Fibroblast of lung (primary cell): ENCODE results near the gene MMRN2. TPM values are rescaled to one million over a fixed set of nuclear protein-coding genes. Genes with fewer than 3 reads are reported as not detected.
"Not testable (repeated sequence)": the region's sequence is repeated elsewhere in the genome, so short reads cannot be mapped to it uniquely, and the experiment has no call there.

Experiments used
- DNase-seq, 2 donors: peaks; one replicate each; pipeline versions ENCODE4 v3.0.0 to v3.0.0-alpha.2; 2010; ENCODE audit warnings: low read depth in 2 of 2
- H2AFZ ChIP-seq: 2 replicates; pipeline ENCODE4 v1.5.1; 2012; ENCODE audit warnings: low read length, control low read depth, inconsistent platforms
- H3K27ac ChIP-seq: 2 replicates; pipeline ENCODE4 v1.5.1; 2011; ENCODE audit warnings: low read length, control low read depth; ENCODE audit not compliant: insufficient read depth
- H3K27me3 ChIP-seq: 2 replicates; pipeline ENCODE4 v1.5.1; 2011; ENCODE audit warnings: mild to moderate bottlenecking, low read length; ENCODE audit not compliant: control insufficient read depth, insufficient read depth
- H3K36me3 ChIP-seq: 2 replicates; pipeline ENCODE4 v1.5.1; 2011; ENCODE audit warnings: low read length; ENCODE audit not compliant: control insufficient read depth, insufficient read depth
- H3K4me1 ChIP-seq: 2 replicates; pipeline ENCODE4 v1.5.1; 2011; ENCODE audit warnings: low read length; ENCODE audit not compliant: control insufficient read depth, insufficient read depth; ENCODE audit errors: extremely low read depth
- H3K4me2 ChIP-seq: 2 replicates; pipeline ENCODE4 v1.5.1; 2011; ENCODE audit warnings: low read length, control low read depth; ENCODE audit not compliant: insufficient read depth; ENCODE audit errors: extremely low read depth
- H3K4me3 ChIP-seq, 4 experiments: fragments of 200-600 bp in 1 of 4; sonication (generic) in 1 of 4; replicated peaks in 1 of 4; 2 replicates each; pipeline ENCODE4 v1.5.1; 2011 to 2016; ENCODE audit warnings: low read length in 4 of 4, low read depth in 3 of 4, mild to moderate bottlenecking in 3 of 4, control low read depth in 2 of 4, inconsistent platforms in 1 of 4, mixed read lengths in 1 of 4; ENCODE audit not compliant: insufficient read depth in 1 of 4; ENCODE audit errors: control extremely low read depth in 1 of 4
- H3K79me2 ChIP-seq: 2 replicates; pipeline ENCODE4 v1.5.1; 2012; ENCODE audit warnings: mild to moderate bottlenecking, low read length, inconsistent platforms; ENCODE audit not compliant: control insufficient read depth, insufficient read depth
- H3K9ac ChIP-seq: 2 replicates; pipeline ENCODE4 v1.5.1; 2011; ENCODE audit warnings: mild to moderate bottlenecking, low read length, control low read depth; ENCODE audit not compliant: insufficient read depth
- H3K9me3 ChIP-seq: 2 replicates; pipeline ENCODE4 v1.5.1; 2012; ENCODE audit warnings: low read depth, low read length; ENCODE audit not compliant: control insufficient read depth, insufficient read depth
- H4K20me1 ChIP-seq: 2 replicates; pipeline ENCODE4 v1.5.1; 2011; ENCODE audit warnings: low read length; ENCODE audit not compliant: control insufficient read depth, insufficient read depth; ENCODE audit errors: extremely low read depth
- CTCF ChIP-seq, 2 donors: IDR thresholded peaks in 1 of 2; conservative IDR thresholded peaks in 1 of 2; 1 replicate in 1 of 2; 2 replicates in 1 of 2; pipeline ENCODE4 v1.5.1; 2011 to 2012; ENCODE audit warnings: low read length in 2 of 2, control low read depth in 1 of 2, inconsistent platforms in 1 of 2, low read depth in 1 of 2, mild to moderate bottlenecking in 1 of 2
- EZH2 ChIP-seq: IDR thresholded peaks from 2 replicates; pipeline ENCODE4 v1.5.1; 2012; ENCODE audit warnings: low read length, control low read depth, mild to moderate bottlenecking; ENCODE audit errors: missing control alignments
- polyA plus RNA-seq, 2 donors: library from polyadenylated mRNA; depleted of rRNA in 1 of 2; stranded (reverse) in 1 of 2; unstranded in 1 of 2; fragments of >200 nt; gene quantifications; 2 replicates each; pipeline ENCODE4 v1.2.1, GENCODE V29; 2011 to 2012; ENCODE audit warnings: missing spikeins in 1 of 2
- total RNA-seq: library from RNA; depleted of rRNA; stranded (reverse); fragments of >200 nt; gene quantifications from 2 replicates; pipeline ENCODE4 v1.2.1, GENCODE V29; 2014

MMRN2 gene
- total and polyA plus RNA-seq, 2 donors (not counting 1 experiment from before 2014, with no cell fraction given) = 1.5 to 2.1 TPM

GRCh38 chr10:86988520-86988919 is 31.1 kb upstream of the MMRN2 start:
- Histone ChIP-seq H3K4me1 (no peaks in the 10 kb centered on the region), H3K27ac (no peak overlapping the region), H3K9ac (no peak overlapping the region), H2AFZ (no peak overlapping the region), H3K79me2 (no peaks in the 10 kb centered on the region), H3K4me2 (no peak overlapping the region), H3K4me3 (no peak overlapping the region), H4K20me1 (no peaks in the 10 kb centered on the region), H3K9me3 (no peaks in the 10 kb centered on the region), H3K27me3 (no peaks in the 10 kb centered on the region), H3K36me3 (no peaks in the 10 kb centered on the region)
- TF ChIP-seq CTCF (conservative IDR thresholded peaks at IDR 0.05 in 1 of 2, IDR thresholded peaks at IDR 0.05 in 1 of 2; ENCODE audit: low read depth in 1 of 2, low read length in 2 of 2) = no peak
- no peak for TF ChIP-seq EZH2
- no peak for DNase-seq

DNA sequence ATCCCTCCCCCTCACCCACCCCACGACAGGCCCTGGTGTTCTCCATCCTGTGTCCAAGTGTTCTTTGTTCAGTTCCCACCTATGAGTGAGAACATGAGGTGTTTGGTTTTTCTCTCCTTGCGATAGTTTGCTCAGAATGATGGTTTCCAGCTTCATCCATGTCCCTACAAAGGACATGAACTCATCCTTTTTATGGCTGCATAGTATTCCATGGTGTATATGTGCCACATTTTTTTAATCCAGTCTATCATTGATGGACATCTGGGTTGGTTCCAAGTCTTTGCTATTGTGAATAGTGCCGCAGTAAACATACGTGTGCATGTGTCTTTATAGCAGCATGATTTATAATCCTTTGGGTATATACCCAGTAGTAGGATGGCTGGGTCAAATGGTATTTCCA is 27.1 kb upstream of the MMRN2 start:
- not testable (repeated sequence) for DNase-seq, H3K9me3 ChIP-seq, H3K4me1 ChIP-seq, H3K9ac ChIP-seq, H2AFZ ChIP-seq, H3K79me2 ChIP-seq, H3K4me2 ChIP-seq, H3K27ac ChIP-seq, H3K27me3 ChIP-seq, H3K4me3 ChIP-seq, H3K36me3 ChIP-seq, H4K20me1 ChIP-seq

DNA sequence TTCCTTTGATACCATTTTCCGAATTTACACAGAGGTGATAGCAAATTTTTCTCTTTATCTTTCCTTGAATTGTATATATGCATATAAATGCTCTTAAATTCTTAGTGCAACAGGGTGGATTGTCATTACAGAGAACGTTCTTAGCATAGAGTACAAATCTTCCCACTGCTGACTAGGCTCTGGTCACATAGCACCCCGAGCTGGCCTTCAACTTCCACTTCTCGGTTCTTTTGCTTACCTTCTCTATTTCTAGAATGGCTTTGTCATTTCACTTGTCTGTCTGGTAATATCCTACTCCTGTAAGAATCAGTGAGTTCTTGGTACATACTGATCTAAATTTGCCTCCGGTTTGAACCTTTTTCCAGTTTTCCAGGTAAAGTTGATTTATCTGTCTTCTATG is 24.3 kb upstream of the MMRN2 start:
- DNase-seq = no peak
- TF ChIP-seq EZH2 = no peak
- TF ChIP-seq CTCF (conservative IDR thresholded peaks at IDR 0.05 in 1 of 2, IDR thresholded peaks at IDR 0.05 in 1 of 2; ENCODE audit: low read depth in 1 of 2, low read length in 2 of 2) = no peak
- H3K4me1 ChIP-seq = no peaks in the 10 kb centered on the region
- H3K27ac ChIP-seq = no peak overlapping the region
- H3K36me3 ChIP-seq = no peaks in the 10 kb centered on the region
- H3K9ac ChIP-seq = no peak overlapping the region
- no peak overlapping the region for H2AFZ ChIP-seq
- no peak overlapping the region for H3K4me3 ChIP-seq
- no peak overlapping the region for H3K4me2 ChIP-seq
- H3K9me3 ChIP-seq = no peaks in the 10 kb centered on the region
- H4K20me1 ChIP-seq = no peaks in the 10 kb centered on the region
- no peaks in the 10 kb centered on the region for H3K79me2 ChIP-seq
- no peaks in the 10 kb centered on the region for H3K27me3 ChIP-seq

DNA sequence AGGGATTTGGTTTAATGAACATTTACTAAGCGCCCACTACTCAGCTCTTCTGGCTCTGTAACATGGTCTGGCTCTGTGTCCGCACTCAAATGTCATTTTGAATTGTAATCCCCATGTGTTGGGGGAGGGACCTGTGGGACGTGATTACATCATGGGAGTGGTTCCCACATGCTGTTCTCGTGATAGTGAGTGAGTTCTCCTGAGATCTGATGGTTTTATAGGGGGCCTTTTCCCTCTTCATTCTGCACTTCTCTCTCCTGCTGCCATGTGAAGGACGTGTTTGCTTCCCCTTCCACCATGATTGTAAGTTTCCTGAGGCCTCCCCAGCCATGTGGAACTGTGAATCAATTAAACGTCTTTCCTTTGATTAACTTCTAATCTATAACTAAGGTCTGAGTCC is 23.6 kb upstream of the MMRN2 start:
- not testable (repeated sequence) for H3K4me2 ChIP-seq, H3K9me3 ChIP-seq, H3K27ac ChIP-seq, H2AFZ ChIP-seq, H4K20me1 ChIP-seq, H3K36me3 ChIP-seq, H3K4me3 ChIP-seq, H3K79me2 ChIP-seq, DNase-seq, H3K27me3 ChIP-seq, H3K4me1 ChIP-seq, H3K9ac ChIP-seq
